H1 (cell line): ENCODE data around the gene CRISPLD2. TPM values are rescaled to one million over a fixed set of nuclear protein-coding genes. Genes with fewer than 3 reads are reported as not detected.

Source experiments
- CTCF ChIA-PET: fragments of 300-600 bp; sonication (Branson Sonifier 250); formaldehyde crosslinking; loops from one replicate; lab custom pipeline; 2021; ENCODE audit not compliant: partially characterized antibody; lab: Charles Lee
- POLR2A ChIA-PET: fragments of 300-600 bp; sonication (Branson Sonifier 250); formaldehyde crosslinking; loops from one replicate; lab custom pipeline; 2021; ENCODE audit warnings: inconsistent platforms; ENCODE audit not compliant: partially characterized antibody; lab: Charles Lee
- DNase-seq, 2 experiments: peaks; one replicate each; pipeline versions ENCODE4 v3.0.0 to v3.0.0-alpha.2; 2010 to 2022; ENCODE audit warnings: low spot score in 2 of 2, low read depth in 1 of 2, mixed read lengths in 1 of 2
- FAIRE-seq: peaks from 2 replicates; lab custom pipeline; 2011; peaks lifted over from hg19 to GRCh38; lab: Jason Lieb, UNC
- H2AFZ ChIP-seq: 2 replicates; pipeline ENCODE4 v1.8.1; 2012; ENCODE audit warnings: low read length, inconsistent platforms
- H2AK5ac ChIP-seq: 2 replicates; pipeline ENCODE4 v1.6.1; 2013; ENCODE audit warnings: low read depth, low read length
- H2BK120ac ChIP-seq: replicated peaks from 2 replicates; pipeline ENCODE3; 2013; ENCODE audit warnings: low read depth, low read length, inconsistent platforms
- H2BK12ac ChIP-seq: 2 replicates; pipeline ENCODE4 v1.6.1; 2013; ENCODE audit warnings: low read depth, low read length
- H2BK15ac ChIP-seq: 2 replicates; pipeline ENCODE4 v1.6.1; 2013; ENCODE audit warnings: low read length
- H2BK20ac ChIP-seq: 2 replicates; pipeline ENCODE4 v1.6.1; 2013; ENCODE audit warnings: low read length
- H2BK5ac ChIP-seq: 2 replicates; pipeline ENCODE4 v1.6.1; 2013; ENCODE audit warnings: low read depth, low read length
- H3K14ac ChIP-seq: 2 replicates; pipeline ENCODE4 v1.6.1; 2013; ENCODE audit warnings: inconsistent platforms; ENCODE audit not compliant: insufficient read length
- H3K18ac ChIP-seq: 2 replicates; pipeline ENCODE4 v1.6.1; 2013; ENCODE audit warnings: low read length; ENCODE audit errors: extremely low read depth
- H3K23ac ChIP-seq: 2 replicates; pipeline ENCODE4 v1.6.1; 2013; ENCODE audit warnings: inconsistent platforms; ENCODE audit not compliant: insufficient read length
- H3K23me2 ChIP-seq: 2 replicates; pipeline ENCODE4 v1.6.1; 2013; ENCODE audit warnings: low read depth, low read length
- H3K27ac ChIP-seq: 2 replicates; pipeline ENCODE4 v1.6.1; 2011; ENCODE audit warnings: low read depth, low read length, inconsistent platforms
- H3K27me3 ChIP-seq, 4 experiments: replicated peaks in 1 of 4; 1 replicate in 1 of 4; 2 replicates in 3 of 4; pipeline versions ENCODE4 v1.6.1 to v1.8.1; 2011 to 2013; ENCODE audit warnings: low read length in 3 of 4, mild to moderate bottlenecking in 3 of 4, inconsistent platforms in 2 of 4, mixed read lengths in 2 of 4, moderate library complexity in 1 of 4; ENCODE audit not compliant: control insufficient read depth in 3 of 4, insufficient read depth in 3 of 4; ENCODE audit errors: extremely low read depth in 1 of 4
- H3K36me3 ChIP-seq, 4 experiments: 2 replicates each; pipeline versions ENCODE4 v1.6.1 to v1.8.1; 2011 to 2013; ENCODE audit warnings: mild to moderate bottlenecking in 4 of 4, low read length in 3 of 4, moderate library complexity in 2 of 4, control low read depth in 1 of 4, inconsistent platforms in 1 of 4; ENCODE audit not compliant: insufficient read depth in 4 of 4, control insufficient read depth in 2 of 4
- H3K4ac ChIP-seq: replicated peaks from 2 replicates; pipeline ENCODE3; 2013; ENCODE audit warnings: low read length, low read depth, mixed read lengths, inconsistent platforms; ENCODE audit not compliant: insufficient read length
- H3K4me1 ChIP-seq, 4 experiments: replicated peaks in 1 of 4; 1 replicate in 1 of 4; 2 replicates in 3 of 4; pipeline versions ENCODE4 v1.6.1 to v1.8.1; 2011 to 2013; ENCODE audit warnings: low read length in 3 of 4, inconsistent platforms in 2 of 4, mixed read lengths in 1 of 4; ENCODE audit not compliant: insufficient read depth in 4 of 4, control insufficient read depth in 3 of 4
- H3K4me2 ChIP-seq, 2 experiments: 2 replicates each; pipeline versions ENCODE4 v1.6.1 to v1.8.1; 2011 to 2013; ENCODE audit warnings: low read depth in 2 of 2, low read length in 2 of 2, control low read depth in 1 of 2, inconsistent platforms in 1 of 2, mild to moderate bottlenecking in 1 of 2; ENCODE audit not compliant: insufficient read depth in 1 of 2
- H3K4me3 ChIP-seq, 4 experiments: fragments of 200-600, 300-600 bp in 1 of 4; sonication (generic), shearing (Covaris generic), sonication (Bioruptor Twin) in 1 of 4; 2 replicates each; pipeline versions ENCODE4 v1.5.1 to v1.8.1; 2011 to 2016; ENCODE audit warnings: low read length in 4 of 4, low read depth in 3 of 4, control low read depth in 2 of 4, inconsistent platforms in 2 of 4, mild to moderate bottlenecking in 2 of 4, mixed read lengths in 1 of 4, moderate library complexity in 1 of 4; ENCODE audit not compliant: insufficient read depth in 2 of 4; ENCODE audit errors: extremely low read depth in 1 of 4
- H3K56ac ChIP-seq: replicated peaks from 2 replicates; pipeline ENCODE3; 2013; ENCODE audit warnings: low read depth, mild to moderate bottlenecking, mixed read lengths, low read length, inconsistent platforms; ENCODE audit not compliant: insufficient read length
- H3K79me1 ChIP-seq: 2 replicates; pipeline ENCODE4 v1.6.1; 2013; ENCODE audit warnings: low read depth, low read length, control low read depth
- H3K79me2 ChIP-seq, 2 experiments: 2 replicates each; pipeline versions ENCODE4 v1.6.1 to v1.8.1; 2012 to 2013; ENCODE audit warnings: low read length in 2 of 2, mild to moderate bottlenecking in 2 of 2, inconsistent platforms in 1 of 2; ENCODE audit not compliant: insufficient read depth in 2 of 2, control insufficient read depth in 1 of 2
- H3K9ac ChIP-seq, 4 experiments: replicated peaks in 1 of 4; 1 replicate in 1 of 4; 2 replicates in 3 of 4; pipeline versions ENCODE4 v1.6.1 to v1.8.1; 2011 to 2013; ENCODE audit warnings: low read depth in 3 of 4, low read length in 3 of 4, control low read depth in 2 of 4, mild to moderate bottlenecking in 2 of 4, moderate library complexity in 2 of 4, inconsistent platforms in 1 of 4; ENCODE audit errors: extremely low read depth in 1 of 4
- H3K9me3 ChIP-seq, 2 experiments: 2 replicates each; pipeline versions ENCODE4 v1.6.1 to v1.8.1; 2012 to 2013; ENCODE audit warnings: mild to moderate bottlenecking in 2 of 2, moderate library complexity in 2 of 2, control low read depth in 1 of 2, inconsistent platforms in 1 of 2, low read depth in 1 of 2, low read length in 1 of 2, mixed read lengths in 1 of 2; ENCODE audit not compliant: insufficient read depth in 2 of 2
- H4K20me1 ChIP-seq, 2 experiments: replicated peaks in 1 of 2; 2 replicates each; pipeline versions ENCODE3 to v1.8.1; 2011 to 2013; ENCODE audit warnings: inconsistent platforms in 2 of 2, low read length in 2 of 2, mild to moderate bottlenecking in 1 of 2; ENCODE audit not compliant: insufficient read depth in 2 of 2, control insufficient read depth in 1 of 2
- H4K5ac ChIP-seq: 2 replicates; pipeline ENCODE4 v1.6.1; 2013; ENCODE audit warnings: low read length, low read depth, mixed read lengths, inconsistent platforms; ENCODE audit not compliant: insufficient read length
- H4K8ac ChIP-seq: 2 replicates; pipeline ENCODE4 v1.8.0; 2013; ENCODE audit warnings: mild to moderate bottlenecking, moderate library complexity, low read length, inconsistent platforms; ENCODE audit not compliant: insufficient read depth; ENCODE audit errors: extremely low read depth
- H4K91ac ChIP-seq: replicated peaks from 2 replicates; pipeline ENCODE3; 2013; ENCODE audit warnings: low read length, mixed read lengths, inconsistent platforms; ENCODE audit not compliant: insufficient read length
- BACH1 ChIP-seq: IDR thresholded peaks from 2 replicates; pipeline ENCODE4 v1.6.1; 2012; ENCODE audit warnings: low read length, improper control_type of control experiment
- WGBS, 2 experiments: shearing (Covaris generic) in 1 of 2; methylation state at CpG; one replicate each; pipeline versions ENCODE4 v1.1.6 to v1.1.7; 2013 to 2015; ENCODE audit warnings: low lambda C conversion rate in 2 of 2, mixed read lengths in 2 of 2, inconsistent platforms in 1 of 2, low coverage in 1 of 2, missing lambda C conversion rate in 1 of 2; ENCODE audit not compliant: insufficient replicate concordance in 2 of 2, insufficient coverage in 1 of 2, insufficient read length in 1 of 2; ENCODE audit errors: extremely low coverage in 1 of 2, missing lambda C conversion rate in 1 of 2; 5-methylcytosine and 5-hydroxymethylcytosine counted together
- polyA plus RNA-seq, 7 experiments: library from polyadenylated mRNA; depleted of rRNA in 3 of 7; stranded (reverse) in 5 of 7; unstranded in 2 of 7; fragments of >200 nt in 5 of 7; fragments of 200-250 nt in 2 of 7; gene quantifications; 1 replicate in 5 of 7; 2 replicates in 1 of 7; 4 replicates in 1 of 7; pipeline versions ENCODE4 v1.2.1 to v1.2.3, GENCODE V29; 2011 to 2013; ENCODE audit warnings: missing spikeins in 2 of 7, mixed read lengths in 2 of 7
- total RNA-seq: library from RNA; stranded (reverse); fragmentation: NEBNext Ultra II Directional; extraction: Animal tissue kit (Norgen Biotek cat#: 25700); gene quantifications from 2 replicates; pipeline ENCODE4 v1.2.1, GENCODE V29; 2021
- TF ChIP-seq, protein P1 (sequence below): IDR thresholded peaks from 2 replicates; pipeline ENCODE4 v1.6.1; 2012; ENCODE audit warnings: low read length, inconsistent platforms

The CRISPLD2 gene
- total and polyA plus RNA-seq, 2 of the 8 experiments (the other 6 are each of a cell fraction or from before 2014, with no cell fraction given), result 2.7 to 5.1 TPM

DNA sequence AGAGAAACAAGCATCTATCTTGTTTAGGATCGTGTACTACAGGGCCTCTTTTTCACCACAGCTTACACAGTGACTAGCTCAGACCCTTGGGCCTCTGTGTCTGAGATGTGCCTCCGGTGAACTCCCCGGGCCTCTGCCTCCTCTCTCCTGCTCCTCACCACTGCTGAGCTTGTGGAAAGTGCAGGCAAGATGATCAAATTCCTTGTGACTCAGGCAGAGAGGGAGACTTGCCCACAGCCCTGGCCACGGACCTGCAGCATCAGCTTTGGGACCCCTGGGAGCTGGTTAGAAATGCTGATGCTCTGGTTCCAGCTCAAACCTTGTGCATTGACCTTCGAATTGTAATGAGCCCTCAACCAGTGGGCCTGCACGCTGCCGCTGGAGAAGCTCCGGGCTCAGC lies 111.7 kb downstream of the CRISPLD2 start:
- no peak for FAIRE-seq
- CTCF ChIA-PET, result interaction anchor here (0.9 to 5.8 kb wide), 9 partner anchors 15 to 193 kb away, joined by 3 to 61 read pairs (median 5); no protein-coding TSS in a partner anchor
- Histone ChIP-seq H3K23me2 (peaks cover 7% of the 10 kb centered on the region; the same call in 1 of the 2 replicates), H4K91ac (no peak overlapping the region), H4K5ac (no peak overlapping the region), H3K4me3 (no peak overlapping the region), H2BK12ac (no peak overlapping the region), H2AK5ac (no peak overlapping the region), H2BK5ac (no peak overlapping the region), H3K56ac (no peak overlapping the region), H4K20me1 (peaks cover 0 to 2% of the 10 kb centered on the region in 2 experiments), H3K23ac (no peak overlapping the region), H3K14ac (no peak overlapping the region), H3K18ac (no peak overlapping the region), H3K36me3 (no peaks in the 10 kb centered on the region), H2AFZ (no peak overlapping the region), H3K4me2 (no peak overlapping the region), H2BK20ac (no peak overlapping the region), H3K79me2 (no peaks in the 10 kb centered on the region), H3K9ac (no peak overlapping the region), H4K8ac (no peak overlapping the region), H3K27ac (no peak overlapping the region), H3K79me1 (no peaks in the 10 kb centered on the region), H3K4ac (no peak overlapping the region), H3K4me1 (no peaks in the 10 kb centered on the region), H3K9me3 (0 out of 4 replicates have a peak, but pooled peaks cover 0 to 3% of the 10 kb centered on the region in 2 experiments), H2BK120ac (no peak overlapping the region), H2BK15ac (no peak overlapping the region), H3K27me3 (no peaks in the 10 kb centered on the region)
- POLR2A ChIA-PET, result no interaction called here
- DNase-seq, result no peak
- no peak for TF ChIP-seq BACH1
- TF ChIP-seq, protein P1, sequence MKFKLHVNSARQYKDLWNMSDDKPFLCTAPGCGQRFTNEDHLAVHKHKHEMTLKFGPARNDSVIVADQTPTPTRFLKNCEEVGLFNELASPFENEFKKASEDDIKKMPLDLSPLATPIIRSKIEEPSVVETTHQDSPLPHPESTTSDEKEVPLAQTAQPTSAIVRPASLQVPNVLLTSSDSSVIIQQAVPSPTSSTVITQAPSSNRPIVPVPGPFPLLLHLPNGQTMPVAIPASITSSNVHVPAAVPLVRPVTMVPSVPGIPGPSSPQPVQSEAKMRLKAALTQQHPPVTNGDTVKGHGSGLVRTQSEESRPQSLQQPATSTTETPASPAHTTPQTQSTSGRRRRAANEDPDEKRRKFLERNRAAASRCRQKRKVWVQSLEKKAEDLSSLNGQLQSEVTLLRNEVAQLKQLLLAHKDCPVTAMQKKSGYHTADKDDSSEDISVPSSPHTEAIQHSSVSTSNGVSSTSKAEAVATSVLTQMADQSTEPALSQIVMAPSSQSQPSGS, result no peak
- WGBS, 2 experiments, result 85% methylated on average over 8 of the region's 8 CpGs; no CpG with 5 or more reads in 1 of the 2 experiments
